ENCODE results near the gene PLEKHA6. TPM values are rescaled to one million over a fixed set of nuclear protein-coding genes. Genes with fewer than 3 reads are reported as not detected.

PLEKHA6 gene
- polyA plus RNA-seq, 3 donors: 0.08 TPM; not detected in 1

GRCh38 chr1:204325944-204326343 is 33.8 kb downstream of the PLEKHA6 start:
- no peaks in the 10 kb centered on the region for H3K9me3 ChIP-seq (replicated peaks in 1 of 2; ENCODE audit: control insufficient read depth in 1 of 2, insufficient read depth in 1 of 2, low read length in 2 of 2)
- H3K4me3 Mint-ChIP-seq: no peak overlapping the region
- H3K4me3 ChIP-seq (replicated peaks in 1 of 3; ENCODE audit: low read depth in 2 of 3, low read length in 3 of 3): no peak overlapping the region
- peaks cover 4 to 11% (median 8%) of the 10 kb centered on the region in 3 donors for H3K27me3 Mint-ChIP-seq (ENCODE audit: low read depth in 3 of 3)
- no peaks in the 10 kb centered on the region for H3K36me3 Mint-ChIP-seq
- no peak overlapping the region for H3K27ac Mint-ChIP-seq
- WGBS (ENCODE audit: insufficient coverage): 97% methylated on average over 5 of the region's 5 CpGs
- no peaks in the 10 kb centered on the region for H3K36me3 ChIP-seq (replicated peaks in 1 of 2; ENCODE audit: control insufficient read depth in 1 of 2, insufficient read depth in 2 of 2, low read length in 2 of 2)
- no peak for DNase-seq
- no peaks in the 10 kb centered on the region for H3K27me3 ChIP-seq (ENCODE audit: control insufficient read depth in 2 of 2, insufficient read depth in 2 of 2, low read length in 2 of 2)
- H3K4me1 Mint-ChIP-seq: peaks cover 2% of the 10 kb centered on the region
- H3K4me2 ChIP-seq (replicated peaks; ENCODE audit: extremely low read depth, low read length, poor library complexity, severe bottlenecking): no peak overlapping the region
- no peaks in the 10 kb centered on the region for H4K20me1 ChIP-seq (ENCODE audit: insufficient read depth, low read length)
- no peak overlapping the region for H2AFZ ChIP-seq (ENCODE audit: insufficient read depth, low read depth, low read length, poor library complexity, severe bottlenecking)
- no peak overlapping the region for H3K9ac ChIP-seq (ENCODE audit: insufficient read depth, low read length, poor library complexity, severe bottlenecking)
- intact Hi-C loops (cut with micrococcal nuclease): no loop called here
- TF ChIP-seq CTCF (IDR thresholded peaks at IDR 0.05): no peak
- H3K27ac ChIP-seq (ENCODE audit: low read depth in 1 of 2, low read length in 2 of 2): no peak overlapping the region
- H3K4me1 ChIP-seq (ENCODE audit: control insufficient read depth in 1 of 2, insufficient read depth in 2 of 2, low read length in 2 of 2): no peaks in the 10 kb centered on the region
- H3K9me3 Mint-ChIP-seq: peaks cover 0 to 2% (median 0%) of the 10 kb centered on the region in 7 donors
- no peaks in the 10 kb centered on the region for H3K79me2 ChIP-seq (ENCODE audit: insufficient read depth, low read length)

- no peaks in the 10 kb centered on the region for H3K79me2 ChIP-seq (ENCODE audit: insufficient read depth, low read length)
- no peaks in the 10 kb centered on the region for H3K27me3 ChIP-seq (ENCODE audit: control insufficient read depth in 2 of 2, insufficient read depth in 2 of 2, low read length in 2 of 2)
- H2AFZ ChIP-seq (ENCODE audit: insufficient read depth, low read depth, low read length, poor library complexity, severe bottlenecking): no peak overlapping the region
- intact Hi-C loops (cut with micrococcal nuclease): no loop called here
- H3K9ac ChIP-seq (ENCODE audit: insufficient read depth, low read length, poor library complexity, severe bottlenecking): no peak overlapping the region
- H3K9me3 ChIP-seq (replicated peaks in 1 of 2; ENCODE audit: control insufficient read depth in 1 of 2, insufficient read depth in 1 of 2, low read length in 2 of 2): no peaks in the 10 kb centered on the region
- TF ChIP-seq CTCF (IDR thresholded peaks at IDR 0.05): no peak
- no peak overlapping the region for H3K27ac ChIP-seq (ENCODE audit: low read depth in 1 of 2, low read length in 2 of 2)
- peak in 1 of 3 donors; percentile 7 for DNase-seq
- Mint-ChIP-seq H3K27me3 (ENCODE audit: low read depth in 3 of 3) (peaks cover 4 to 11% (median 5%) of the 10 kb centered on the region in 3 donors), H3K4me1 (peaks cover 2% of the 10 kb centered on the region), H3K9me3 (no peaks in the 10 kb centered on the region), H3K27ac (no peak overlapping the region), H3K36me3 (no peaks in the 10 kb centered on the region), H3K4me3 (no peak overlapping the region)
- H3K4me3 ChIP-seq (replicated peaks in 1 of 3; ENCODE audit: low read depth in 2 of 3, low read length in 3 of 3): no peak overlapping the region
- no peaks in the 10 kb centered on the region for H3K36me3 ChIP-seq (replicated peaks in 1 of 2; ENCODE audit: control insufficient read depth in 1 of 2, insufficient read depth in 2 of 2, low read length in 2 of 2)
- no peak overlapping the region for H3K4me2 ChIP-seq (replicated peaks; ENCODE audit: extremely low read depth, low read length, poor library complexity, severe bottlenecking)
- H3K4me1 ChIP-seq (ENCODE audit: control insufficient read depth in 1 of 2, insufficient read depth in 2 of 2, low read length in 2 of 2): no peaks in the 10 kb centered on the region
- WGBS (ENCODE audit: insufficient coverage): 65% methylated on average over 2 of the region's 2 CpGs
- H4K20me1 ChIP-seq (ENCODE audit: insufficient read depth, low read length): no peaks in the 10 kb centered on the region
These were observed 35.8 kb downstream of the PLEKHA6 start for GRCh38 chr1:204323887-204324286.

Data from CD14-positive monocyte (primary cell).